Measurements from ENCODE around the gene FHIP1B.

The FHIP1B gene

GRCh38 chr11:6237761-6238302, 3.4 kb upstream of the FHIP1B start:
- no peak for DNase-seq (ENCODE audit: insufficient read length)
- TF ChIP-seq POLR2A (IDR thresholded peaks at IDR 0.05; ENCODE audit: low read depth, low read length) = no peak
- TF ChIP-seq POLR2AphosphoS5 (IDR thresholded peaks at IDR 0.05; ENCODE audit: low read depth, low read length) = no peak
- no peak for TF ChIP-seq TAF1 (IDR thresholded peaks at IDR 0.05; ENCODE audit: borderline replicate concordance, low read depth, low read length)
- no peak for FAIRE-seq

- DNase-seq (ENCODE audit: insufficient read length) = no peak
- no peak for TF ChIP-seq POLR2AphosphoS5 (IDR thresholded peaks at IDR 0.05; ENCODE audit: low read depth, low read length)
- TF ChIP-seq POLR2A (IDR thresholded peaks at IDR 0.05; ENCODE audit: low read depth, low read length) = no peak
- TF ChIP-seq TAF1 (IDR thresholded peaks at IDR 0.05; ENCODE audit: borderline replicate concordance, low read depth, low read length) = no peak
- FAIRE-seq = no peak
These were observed 2.8 kb upstream of the FHIP1B start for GRCh38 chr11:6237266-6237665.

- no peak for TF ChIP-seq TAF1 (IDR thresholded peaks at IDR 0.05; ENCODE audit: borderline replicate concordance, low read depth, low read length)
- TF ChIP-seq POLR2A (IDR thresholded peaks at IDR 0.05; ENCODE audit: low read depth, low read length) = no peak
- TF ChIP-seq POLR2AphosphoS5 (IDR thresholded peaks at IDR 0.05; ENCODE audit: low read depth, low read length) = no peak
- FAIRE-seq (no peak), DNase-seq (ENCODE audit: insufficient read length) (no peak)
These were observed 451 bp downstream of the FHIP1B start for GRCh38 chr11:6233984-6234386.

GRCh38 chr11:6232899-6233298, 1.5 kb downstream of the FHIP1B start:
- TF ChIP-seq POLR2A (IDR thresholded peaks at IDR 0.05; ENCODE audit: low read depth, low read length) (no peak), POLR2AphosphoS5 (IDR thresholded peaks at IDR 0.05; ENCODE audit: low read depth, low read length) (no peak), TAF1 (IDR thresholded peaks at IDR 0.05; ENCODE audit: borderline replicate concordance, low read depth, low read length) (no peak)
- DNase-seq (ENCODE audit: insufficient read length) (no peak), FAIRE-seq (no peak)

GRCh38 chr11:6229911-6230310, 4.5 kb downstream of the FHIP1B start:
- no peak for DNase-seq (ENCODE audit: insufficient read length)
- FAIRE-seq = no peak
- no peak for TF ChIP-seq POLR2A (IDR thresholded peaks at IDR 0.05; ENCODE audit: low read depth, low read length)
- no peak for TF ChIP-seq TAF1 (IDR thresholded peaks at IDR 0.05; ENCODE audit: borderline replicate concordance, low read depth, low read length)
- no peak for TF ChIP-seq POLR2AphosphoS5 (IDR thresholded peaks at IDR 0.05; ENCODE audit: low read depth, low read length)

- DNase-seq (ENCODE audit: insufficient read length) = no peak
- FAIRE-seq = no peak
- no peak for TF ChIP-seq POLR2A (IDR thresholded peaks at IDR 0.05; ENCODE audit: low read depth, low read length)
These were observed 5.9 kb downstream of the FHIP1B start for GRCh38 chr11:6228520-6228919.

- DNase-seq (ENCODE audit: insufficient read length) = no peak
- TF ChIP-seq TAF1 (IDR thresholded peaks at IDR 0.05; ENCODE audit: borderline replicate concordance, low read depth, low read length) (no peak), POLR2AphosphoS5 (IDR thresholded peaks at IDR 0.05; ENCODE audit: low read depth, low read length) (no peak), POLR2A (IDR thresholded peaks at IDR 0.05; ENCODE audit: low read depth, low read length) (no peak)
- FAIRE-seq = no peak
These were observed 8.5 kb downstream of the FHIP1B start for GRCh38 chr11:6225896-6226295.

GRCh38 chr11:6225024-6225423, 9.4 kb downstream of the FHIP1B start:
- FAIRE-seq (no peak), DNase-seq (ENCODE audit: insufficient read length) (no peak)
- TF ChIP-seq POLR2AphosphoS5 (IDR thresholded peaks at IDR 0.05; ENCODE audit: low read depth, low read length) (no peak), TAF1 (IDR thresholded peaks at IDR 0.05; ENCODE audit: borderline replicate concordance, low read depth, low read length) (no peak), POLR2A (IDR thresholded peaks at IDR 0.05; ENCODE audit: low read depth, low read length) (no peak)

GRCh38 chr11:6224421-6224820, 10.0 kb downstream of the FHIP1B start:
- FAIRE-seq (peak; percentile 21), DNase-seq (ENCODE audit: insufficient read length) (no peak)
- TF ChIP-seq TAF1 (IDR thresholded peaks at IDR 0.05; ENCODE audit: borderline replicate concordance, low read depth, low read length) = no peak
- TF ChIP-seq POLR2A (IDR thresholded peaks at IDR 0.05; ENCODE audit: low read depth, low read length) = no peak
- no peak for TF ChIP-seq POLR2AphosphoS5 (IDR thresholded peaks at IDR 0.05; ENCODE audit: low read depth, low read length)

GRCh38 chr11:6223854-6224253, 10.6 kb downstream of the FHIP1B start:
- no peak for FAIRE-seq
- DNase-seq (ENCODE audit: insufficient read length) = no peak
- TF ChIP-seq POLR2A (IDR thresholded peaks at IDR 0.05; ENCODE audit: low read depth, low read length) (no peak), TAF1 (IDR thresholded peaks at IDR 0.05; ENCODE audit: borderline replicate concordance, low read depth, low read length) (no peak), POLR2AphosphoS5 (IDR thresholded peaks at IDR 0.05; ENCODE audit: low read depth, low read length) (no peak)

GRCh38 chr11:6219359-6219758, 15.1 kb downstream of the FHIP1B start:
- no peak for DNase-seq (ENCODE audit: insufficient read length)
- TF ChIP-seq TAF1 (IDR thresholded peaks at IDR 0.05; ENCODE audit: borderline replicate concordance, low read depth, low read length) = no peak
- TF ChIP-seq POLR2AphosphoS5 (IDR thresholded peaks at IDR 0.05; ENCODE audit: low read depth, low read length) = no peak
- TF ChIP-seq POLR2A (IDR thresholded peaks at IDR 0.05; ENCODE audit: low read depth, low read length) = no peak
- no peak for FAIRE-seq

GRCh38 chr11:6217722-6218121, 16.7 kb downstream of the FHIP1B start:
- FAIRE-seq (no peak), DNase-seq (ENCODE audit: insufficient read length) (no peak)
- TF ChIP-seq POLR2AphosphoS5 (IDR thresholded peaks at IDR 0.05; ENCODE audit: low read depth, low read length) (no peak), TAF1 (IDR thresholded peaks at IDR 0.05; ENCODE audit: borderline replicate concordance, low read depth, low read length) (no peak), POLR2A (IDR thresholded peaks at IDR 0.05; ENCODE audit: low read depth, low read length) (no peak)

- TF ChIP-seq TAF1 (IDR thresholded peaks at IDR 0.05; ENCODE audit: borderline replicate concordance, low read depth, low read length) (no peak), POLR2AphosphoS5 (IDR thresholded peaks at IDR 0.05; ENCODE audit: low read depth, low read length) (no peak), POLR2A (IDR thresholded peaks at IDR 0.05; ENCODE audit: low read depth, low read length) (no peak)
- FAIRE-seq (no peak), DNase-seq (ENCODE audit: insufficient read length) (no peak)
These were observed 17.9 kb downstream of the FHIP1B start for GRCh38 chr11:6216501-6216900.
